HEK293 (cell line): ENCODE data around the gene DEPDC5.

Experiments used
- CTCF ChIA-PET: fragments of 350-600 bp; formaldehyde crosslinking; extraction: SDS; loops from one replicate; lab custom pipeline; 2021; ENCODE audit warnings: antibody characterized with exemption; lab: Yijun Ruan, JAX
- POLR2A ChIA-PET: fragments of 300-600 bp; formaldehyde crosslinking; extraction: SDS; loops from one replicate; lab custom pipeline; 2020; ENCODE audit warnings: antibody characterized with exemption, inconsistent platforms; lab: Yijun Ruan, JAX
- H3K27ac ChIP-seq: fragments of 200-500 bp; sonication (Bioruptor generic); 2 replicates; pipeline ENCODE4 v1.5.1; 2014; ENCODE audit warnings: low read depth, low read length, control low read depth, inconsistent platforms; ENCODE audit errors: extremely low read depth
- H3K36me3 ChIP-seq, 2 experiments: fragments of 200-500 bp in 1 of 2; sonication (Bioruptor generic) in 1 of 2; 1 replicate in 1 of 2; 2 replicates in 1 of 2; pipeline ENCODE4 v1.5.1; 2014 to 2017; ENCODE audit warnings: inconsistent platforms in 2 of 2, low read length in 2 of 2; ENCODE audit not compliant: control insufficient read depth in 2 of 2, insufficient read depth in 1 of 2
- H3K4me1 ChIP-seq: fragments of 200-500 bp; sonication (Bioruptor generic); 2 replicates; pipeline ENCODE4 v1.5.1; 2014; ENCODE audit warnings: mild to moderate bottlenecking, low read length, inconsistent platforms; ENCODE audit not compliant: control insufficient read depth, insufficient read depth
- H3K4me3 ChIP-seq: 2 replicates; pipeline ENCODE4 v1.5.1; 2011; ENCODE audit warnings: low read depth, mild to moderate bottlenecking, control low read depth, low read length, moderate library complexity
- H3K9me3 ChIP-seq: fragments of 200-500 bp; sonication (Bioruptor generic); 2 replicates; pipeline ENCODE4 v1.5.1; 2014; ENCODE audit warnings: low read depth, low read length, inconsistent platforms; ENCODE audit not compliant: control insufficient read depth, insufficient read depth
- EGR2 ChIP-seq: fragments of 450-650 bp; formaldehyde crosslinking; IDR thresholded peaks from 2 replicates; pipeline ENCODE4 v1.5.1; 2016; ENCODE audit warnings: low read depth, missing biosample characterization, missing genetic modification characterization
- KLF9 ChIP-seq: fragments of 450-650 bp; formaldehyde crosslinking; IDR thresholded peaks from 2 replicates; pipeline ENCODE4 v1.5.1; 2016; ENCODE audit warnings: missing biosample characterization, missing genetic modification characterization, low read depth
- OSR2 ChIP-seq: fragments of 450-650 bp; formaldehyde crosslinking; IDR thresholded peaks from 2 replicates; pipeline ENCODE4 v1.5.1; 2016; ENCODE audit warnings: missing biosample characterization, missing genetic modification characterization
- SP3 ChIP-seq: fragments of 450-650 bp; formaldehyde crosslinking; IDR thresholded peaks from 2 replicates; pipeline ENCODE4 v1.5.1; 2016; ENCODE audit warnings: missing biosample characterization, missing genetic modification characterization
- ZBTB44 ChIP-seq: fragments of 450-650 bp; IDR thresholded peaks from 2 replicates; pipeline ENCODE4 v1.5.1; 2018; ENCODE audit warnings: missing biosample characterization, mild to moderate bottlenecking, missing genetic modification characterization
- ZNF114 ChIP-seq: fragments of 450-650 bp; formaldehyde crosslinking; IDR thresholded peaks from 2 replicates; pipeline ENCODE4 v1.5.0; 2017; ENCODE audit warnings: missing biosample characterization, missing genetic modification characterization
- ZNF121 ChIP-seq: fragments of 450-650 bp; formaldehyde crosslinking; IDR thresholded peaks from 2 replicates; pipeline ENCODE4 v1.5.1; 2016; ENCODE audit warnings: missing biosample characterization, missing genetic modification characterization
- ZNF140 ChIP-seq: fragments of 450-650 bp; formaldehyde crosslinking; IDR thresholded peaks from 2 replicates; pipeline ENCODE4 v1.5.1; 2016; ENCODE audit warnings: missing biosample characterization, missing genetic modification characterization
- ZNF16 ChIP-seq: fragments of 450-650 bp; formaldehyde crosslinking; IDR thresholded peaks from 2 replicates; pipeline ENCODE4 v1.5.1; 2016; ENCODE audit warnings: low read depth, missing biosample characterization, missing genetic modification characterization
- ZNF248 ChIP-seq: fragments of 450-650 bp; formaldehyde crosslinking; IDR thresholded peaks from 2 replicates; pipeline ENCODE4 v1.5.1; 2017; ENCODE audit warnings: missing biosample characterization, missing genetic modification characterization
- ZNF280C ChIP-seq: fragments of 450-650 bp; formaldehyde crosslinking; IDR thresholded peaks from 2 replicates; pipeline ENCODE4 v1.5.1; 2016; ENCODE audit warnings: missing biosample characterization, missing genetic modification characterization
- ZNF510 ChIP-seq: fragments of 450-650 bp; formaldehyde crosslinking; IDR thresholded peaks from 2 replicates; pipeline ENCODE4 v1.5.1; 2018; ENCODE audit warnings: mild to moderate bottlenecking, missing genetic modification characterization, missing biosample characterization; ENCODE audit not compliant: insufficient replicate concordance
- ZNF549 ChIP-seq: fragments of 450-650 bp; IDR thresholded peaks from 2 replicates; pipeline ENCODE4 v1.5.1; 2018; ENCODE audit warnings: missing biosample characterization, missing genetic modification characterization, mild to moderate bottlenecking, inconsistent platforms, moderate library complexity
- ZNF626 ChIP-seq: fragments of 450-650 bp; sonication (Bioruptor Pico); formaldehyde crosslinking; IDR thresholded peaks from 2 replicates; pipeline ENCODE4 v1.5.1; 2018; ENCODE audit warnings: missing biosample characterization, missing genetic modification characterization, inconsistent platforms
- ZNF645 ChIP-seq: fragments of 450-650 bp; formaldehyde crosslinking; IDR thresholded peaks from 2 replicates; pipeline ENCODE4; 2016; ENCODE audit warnings: missing biosample characterization, missing genetic modification characterization

Gene DEPDC5

GRCh38 chr22:31719850-31720471, 33.9 kb upstream of the DEPDC5 start:
- Histone ChIP-seq H3K4me3 (no peak overlapping the region), H3K4me1 (no peaks in the 10 kb centered on the region), H3K9me3 (no peaks in the 10 kb centered on the region), H3K27ac (no peak overlapping the region), H3K36me3 (peaks cover 58 to 66% of the 10 kb centered on the region in 2 experiments)
- POLR2A ChIA-PET: no interaction called here
- TF ChIP-seq ZNF510 (tag by site-specific recombination): no peak
- no peak for TF ChIP-seq SP3 (tag by site-specific recombination)
- no peak for TF ChIP-seq ZNF645 (tag by site-specific recombination)
- TF ChIP-seq ZNF114 (tag by site-specific recombination): no peak
- no peak for TF ChIP-seq ZNF16 (tag by site-specific recombination)
- TF ChIP-seq ZNF626: no peak
- TF ChIP-seq ZNF121 (tag by site-specific recombination): no peak
- TF ChIP-seq KLF9 (tag by site-specific recombination): no peak
- no peak for TF ChIP-seq EGR2 (tag by site-specific recombination)
- CTCF ChIA-PET: interaction anchor here (1.6 kb wide), 1 partner anchor 250 kb away, joined by 3 read pairs; no protein-coding TSS in a partner anchor

GRCh38 chr22:31723723-31724122, 30.1 kb upstream of the DEPDC5 start:
- Histone ChIP-seq H3K4me3 (no peak overlapping the region), H3K9me3 (no peaks in the 10 kb centered on the region), H3K4me1 (no peaks in the 10 kb centered on the region), H3K36me3 (peaks cover 54 to 57% of the 10 kb centered on the region in 2 experiments), H3K27ac (no peak overlapping the region)
- ChIA-PET POLR2A (interaction anchor here (0.8 to 1.6 kb wide), 2 partner anchors 11 to 47 kb away, joined by 3 read pairs; no protein-coding TSS in a partner anchor), CTCF (interaction anchor here (0.9 kb wide), 2 partner anchors 9 to 247 kb away, joined by 3 to 4 read pairs; no protein-coding TSS in a partner anchor)
- TF ChIP-seq ZNF645 (tag by site-specific recombination): no peak
- no peak for TF ChIP-seq ZNF140 (tag by site-specific recombination)
- TF ChIP-seq ZBTB44 (tag by site-specific recombination): peak; percentile 41
- peak; percentile 69 for TF ChIP-seq ZNF549 (tag by site-specific recombination)
- TF ChIP-seq ZNF248 (tag by site-specific recombination): no peak
- TF ChIP-seq OSR2 (tag by site-specific recombination): no peak

GRCh38 chr22:31726692-31727091, 27.1 kb upstream of the DEPDC5 start:
- H3K27ac ChIP-seq: no peak overlapping the region
- no peak for TF ChIP-seq ZNF280C
- H3K36me3 ChIP-seq: peaks cover 40 to 44% of the 10 kb centered on the region in 2 experiments; a peak in 2 of 3 replicates
- no peaks in the 10 kb centered on the region for H3K4me1 ChIP-seq
- H3K4me3 ChIP-seq: no peak overlapping the region
- ChIA-PET CTCF (no interaction called here), POLR2A (interaction anchor here (0.6 to 1.4 kb wide), 2 partner anchors 14 to 78 kb away, joined by 3 to 4 read pairs; no protein-coding TSS in a partner anchor)
- no peaks in the 10 kb centered on the region for H3K9me3 ChIP-seq
